H1 (cell line): Measurements from ENCODE around the gene TENT4A. TPM values are rescaled to one million over a fixed set of nuclear protein-coding genes. Genes with fewer than 3 reads are reported as not detected.

ENCODE experiments used
- CTCF ChIA-PET: fragments of 300-600 bp; sonication (Branson Sonifier 250); formaldehyde crosslinking; loops from one replicate; lab custom pipeline; 2021; ENCODE audit not compliant: partially characterized antibody; lab: Charles Lee
- POLR2A ChIA-PET: fragments of 300-600 bp; sonication (Branson Sonifier 250); formaldehyde crosslinking; loops from one replicate; lab custom pipeline; 2021; ENCODE audit warnings: inconsistent platforms; ENCODE audit not compliant: partially characterized antibody; lab: Charles Lee
- DNase-seq, 2 experiments: peaks; one replicate each; pipeline versions ENCODE4 v3.0.0 to v3.0.0-alpha.2; 2010 to 2022; ENCODE audit warnings: low spot score in 2 of 2, low read depth in 1 of 2, mixed read lengths in 1 of 2
- FAIRE-seq: peaks from 2 replicates; lab custom pipeline; 2011; peaks lifted over from hg19 to GRCh38; lab: Jason Lieb, UNC
- H2AFZ ChIP-seq: 2 replicates; pipeline ENCODE4 v1.8.1; 2012; ENCODE audit warnings: low read length, inconsistent platforms
- H2AK5ac ChIP-seq: 2 replicates; pipeline ENCODE4 v1.6.1; 2013; ENCODE audit warnings: low read depth, low read length
- H2BK120ac ChIP-seq: replicated peaks from 2 replicates; pipeline ENCODE3; 2013; ENCODE audit warnings: low read depth, low read length, inconsistent platforms
- H2BK12ac ChIP-seq: 2 replicates; pipeline ENCODE4 v1.6.1; 2013; ENCODE audit warnings: low read depth, low read length
- H2BK15ac ChIP-seq: 2 replicates; pipeline ENCODE4 v1.6.1; 2013; ENCODE audit warnings: low read length
- H2BK20ac ChIP-seq: 2 replicates; pipeline ENCODE4 v1.6.1; 2013; ENCODE audit warnings: low read length
- H2BK5ac ChIP-seq: 2 replicates; pipeline ENCODE4 v1.6.1; 2013; ENCODE audit warnings: low read depth, low read length
- H3K14ac ChIP-seq: 2 replicates; pipeline ENCODE4 v1.6.1; 2013; ENCODE audit warnings: inconsistent platforms; ENCODE audit not compliant: insufficient read length
- H3K18ac ChIP-seq: 2 replicates; pipeline ENCODE4 v1.6.1; 2013; ENCODE audit warnings: low read length; ENCODE audit errors: extremely low read depth
- H3K23ac ChIP-seq: 2 replicates; pipeline ENCODE4 v1.6.1; 2013; ENCODE audit warnings: inconsistent platforms; ENCODE audit not compliant: insufficient read length
- H3K23me2 ChIP-seq: 2 replicates; pipeline ENCODE4 v1.6.1; 2013; ENCODE audit warnings: low read depth, low read length
- H3K27ac ChIP-seq: 2 replicates; pipeline ENCODE4 v1.6.1; 2011; ENCODE audit warnings: low read depth, low read length, inconsistent platforms
- H3K27me3 ChIP-seq, 4 experiments: replicated peaks in 1 of 4; 1 replicate in 1 of 4; 2 replicates in 3 of 4; pipeline versions ENCODE4 v1.6.1 to v1.8.1; 2011 to 2013; ENCODE audit warnings: low read length in 3 of 4, mild to moderate bottlenecking in 3 of 4, inconsistent platforms in 2 of 4, mixed read lengths in 2 of 4, moderate library complexity in 1 of 4; ENCODE audit not compliant: control insufficient read depth in 3 of 4, insufficient read depth in 3 of 4; ENCODE audit errors: extremely low read depth in 1 of 4
- H3K36me3 ChIP-seq, 4 experiments: 2 replicates each; pipeline versions ENCODE4 v1.6.1 to v1.8.1; 2011 to 2013; ENCODE audit warnings: mild to moderate bottlenecking in 4 of 4, low read length in 3 of 4, moderate library complexity in 2 of 4, control low read depth in 1 of 4, inconsistent platforms in 1 of 4; ENCODE audit not compliant: insufficient read depth in 4 of 4, control insufficient read depth in 2 of 4
- H3K4ac ChIP-seq: replicated peaks from 2 replicates; pipeline ENCODE3; 2013; ENCODE audit warnings: low read length, low read depth, mixed read lengths, inconsistent platforms; ENCODE audit not compliant: insufficient read length
- H3K4me1 ChIP-seq, 4 experiments: replicated peaks in 1 of 4; 1 replicate in 1 of 4; 2 replicates in 3 of 4; pipeline versions ENCODE4 v1.6.1 to v1.8.1; 2011 to 2013; ENCODE audit warnings: low read length in 3 of 4, inconsistent platforms in 2 of 4, mixed read lengths in 1 of 4; ENCODE audit not compliant: insufficient read depth in 4 of 4, control insufficient read depth in 3 of 4
- H3K4me2 ChIP-seq, 2 experiments: 2 replicates each; pipeline versions ENCODE4 v1.6.1 to v1.8.1; 2011 to 2013; ENCODE audit warnings: low read depth in 2 of 2, low read length in 2 of 2, control low read depth in 1 of 2, inconsistent platforms in 1 of 2, mild to moderate bottlenecking in 1 of 2; ENCODE audit not compliant: insufficient read depth in 1 of 2
- H3K4me3 ChIP-seq, 4 experiments: fragments of 200-600, 300-600 bp in 1 of 4; sonication (generic), shearing (Covaris generic), sonication (Bioruptor Twin) in 1 of 4; 2 replicates each; pipeline versions ENCODE4 v1.5.1 to v1.8.1; 2011 to 2016; ENCODE audit warnings: low read length in 4 of 4, low read depth in 3 of 4, control low read depth in 2 of 4, inconsistent platforms in 2 of 4, mild to moderate bottlenecking in 2 of 4, mixed read lengths in 1 of 4, moderate library complexity in 1 of 4; ENCODE audit not compliant: insufficient read depth in 2 of 4; ENCODE audit errors: extremely low read depth in 1 of 4
- H3K56ac ChIP-seq: replicated peaks from 2 replicates; pipeline ENCODE3; 2013; ENCODE audit warnings: low read depth, mild to moderate bottlenecking, mixed read lengths, low read length, inconsistent platforms; ENCODE audit not compliant: insufficient read length
- H3K79me1 ChIP-seq: 2 replicates; pipeline ENCODE4 v1.6.1; 2013; ENCODE audit warnings: low read depth, low read length, control low read depth
- H3K79me2 ChIP-seq, 2 experiments: 2 replicates each; pipeline versions ENCODE4 v1.6.1 to v1.8.1; 2012 to 2013; ENCODE audit warnings: low read length in 2 of 2, mild to moderate bottlenecking in 2 of 2, inconsistent platforms in 1 of 2; ENCODE audit not compliant: insufficient read depth in 2 of 2, control insufficient read depth in 1 of 2
- H3K9ac ChIP-seq, 4 experiments: replicated peaks in 1 of 4; 1 replicate in 1 of 4; 2 replicates in 3 of 4; pipeline versions ENCODE4 v1.6.1 to v1.8.1; 2011 to 2013; ENCODE audit warnings: low read depth in 3 of 4, low read length in 3 of 4, control low read depth in 2 of 4, mild to moderate bottlenecking in 2 of 4, moderate library complexity in 2 of 4, inconsistent platforms in 1 of 4; ENCODE audit errors: extremely low read depth in 1 of 4
- H3K9me3 ChIP-seq, 2 experiments: 2 replicates each; pipeline versions ENCODE4 v1.6.1 to v1.8.1; 2012 to 2013; ENCODE audit warnings: mild to moderate bottlenecking in 2 of 2, moderate library complexity in 2 of 2, control low read depth in 1 of 2, inconsistent platforms in 1 of 2, low read depth in 1 of 2, low read length in 1 of 2, mixed read lengths in 1 of 2; ENCODE audit not compliant: insufficient read depth in 2 of 2
- H4K20me1 ChIP-seq, 2 experiments: replicated peaks in 1 of 2; 2 replicates each; pipeline versions ENCODE3 to v1.8.1; 2011 to 2013; ENCODE audit warnings: inconsistent platforms in 2 of 2, low read length in 2 of 2, mild to moderate bottlenecking in 1 of 2; ENCODE audit not compliant: insufficient read depth in 2 of 2, control insufficient read depth in 1 of 2
- H4K5ac ChIP-seq: 2 replicates; pipeline ENCODE4 v1.6.1; 2013; ENCODE audit warnings: low read length, low read depth, mixed read lengths, inconsistent platforms; ENCODE audit not compliant: insufficient read length
- H4K8ac ChIP-seq: 2 replicates; pipeline ENCODE4 v1.8.0; 2013; ENCODE audit warnings: mild to moderate bottlenecking, moderate library complexity, low read length, inconsistent platforms; ENCODE audit not compliant: insufficient read depth; ENCODE audit errors: extremely low read depth
- H4K91ac ChIP-seq: replicated peaks from 2 replicates; pipeline ENCODE3; 2013; ENCODE audit warnings: low read length, mixed read lengths, inconsistent platforms; ENCODE audit not compliant: insufficient read length
- BCL11A ChIP-seq, 2 experiments: IDR thresholded peaks; one replicate each; pipeline ENCODE4 v1.6.1; 2011; ENCODE audit warnings: low read depth in 2 of 2, low read length in 2 of 2, mild to moderate bottlenecking in 2 of 2
- CHD1 ChIP-seq: IDR thresholded peaks from 2 replicates; pipeline ENCODE4 v1.6.1; 2012; ENCODE audit warnings: low read depth, low read length, improper control_type of control experiment
- EGR1 ChIP-seq: IDR thresholded peaks from 2 replicates; pipeline ENCODE4 v1.6.1; 2011; ENCODE audit warnings: low read depth, low read length, borderline replicate concordance
- MAX ChIP-seq: IDR thresholded peaks from 2 replicates; pipeline ENCODE4 v1.6.1; 2012; ENCODE audit warnings: inconsistent platforms
- PHF8 ChIP-seq: fragments of 200-600 bp; sonication (generic); conservative IDR thresholded peaks from 2 replicates; pipeline ENCODE4 v1.7.1; 2012; ENCODE audit warnings: low read depth, mild to moderate bottlenecking, inconsistent platforms, low read length, moderate library complexity
- POLR2A ChIP-seq, 2 experiments: IDR thresholded peaks; 1 replicate in 1 of 2; 2 replicates in 1 of 2; pipeline ENCODE4 v1.6.1; 2011; ENCODE audit warnings: low read depth in 2 of 2, low read length in 2 of 2, mild to moderate bottlenecking in 2 of 2; ENCODE audit errors: control extremely low read depth in 1 of 2
- POLR2AphosphoS5 ChIP-seq: IDR thresholded peaks from 2 replicates; pipeline ENCODE4 v1.6.1; 2011; ENCODE audit warnings: low read depth, low read length
- RAD21 ChIP-seq, 2 experiments: IDR thresholded peaks in 1 of 2; conservative IDR thresholded peaks in 1 of 2; 2 replicates each; pipeline ENCODE4 v1.6.1; 2011; ENCODE audit warnings: low read depth in 2 of 2, low read length in 2 of 2, improper control_type of control experiment in 1 of 2, inconsistent platforms in 1 of 2, mild to moderate bottlenecking in 1 of 2, moderate library complexity in 1 of 2
- SIN3A ChIP-seq, 2 experiments: IDR thresholded peaks in 1 of 2; conservative IDR thresholded peaks in 1 of 2; 2 replicates each; pipeline ENCODE4 v1.6.1; 2011 to 2012; ENCODE audit warnings: low read length in 2 of 2, improper control_type of control experiment in 1 of 2, low read depth in 1 of 2, mild to moderate bottlenecking in 1 of 2
- SIRT6 ChIP-seq: IDR thresholded peaks from one replicate; pipeline ENCODE4 v1.7.1; 2012; ENCODE audit warnings: low read length, inconsistent platforms
- SIX5 ChIP-seq: IDR thresholded peaks from 2 replicates; pipeline ENCODE4 v1.6.1; 2011; ENCODE audit warnings: mild to moderate bottlenecking, low read depth, low read length
- TAF7 ChIP-seq: optimal IDR thresholded peaks from 2 replicates; pipeline ENCODE3; 2011; ENCODE audit warnings: low read depth, mild to moderate bottlenecking, inconsistent platforms, low read length, moderate library complexity, borderline replicate concordance
- TBP ChIP-seq: IDR thresholded peaks from 2 replicates; pipeline ENCODE4 v1.6.1; 2011; ENCODE audit warnings: low read depth, low read length, improper control_type of control experiment
- TEAD4 ChIP-seq: IDR thresholded peaks from 2 replicates; pipeline ENCODE4 v1.6.1; 2012; ENCODE audit warnings: low read depth, low read length, inconsistent platforms, mixed read lengths
- WGBS, 2 experiments: shearing (Covaris generic) in 1 of 2; methylation state at CpG; one replicate each; pipeline versions ENCODE4 v1.1.6 to v1.1.7; 2013 to 2015; ENCODE audit warnings: low lambda C conversion rate in 2 of 2, mixed read lengths in 2 of 2, inconsistent platforms in 1 of 2, low coverage in 1 of 2, missing lambda C conversion rate in 1 of 2; ENCODE audit not compliant: insufficient replicate concordance in 2 of 2, insufficient coverage in 1 of 2, insufficient read length in 1 of 2; ENCODE audit errors: extremely low coverage in 1 of 2, missing lambda C conversion rate in 1 of 2; 5-methylcytosine and 5-hydroxymethylcytosine counted together
- polyA plus RNA-seq, 7 experiments: library from polyadenylated mRNA; depleted of rRNA in 3 of 7; stranded (reverse) in 5 of 7; unstranded in 2 of 7; fragments of >200 nt in 5 of 7; fragments of 200-250 nt in 2 of 7; gene quantifications; 1 replicate in 5 of 7; 2 replicates in 1 of 7; 4 replicates in 1 of 7; pipeline versions ENCODE4 v1.2.1 to v1.2.3, GENCODE V29; 2011 to 2013; ENCODE audit warnings: missing spikeins in 2 of 7, mixed read lengths in 2 of 7
- total RNA-seq: library from RNA; stranded (reverse); fragmentation: NEBNext Ultra II Directional; extraction: Animal tissue kit (Norgen Biotek cat#: 25700); gene quantifications from 2 replicates; pipeline ENCODE4 v1.2.1, GENCODE V29; 2021

The TENT4A gene
- total and polyA plus RNA-seq, 2 of the 8 experiments (the other 6 are each of a cell fraction or from before 2014, with no cell fraction given), result 8.9 to 25.1 TPM

DNA sequence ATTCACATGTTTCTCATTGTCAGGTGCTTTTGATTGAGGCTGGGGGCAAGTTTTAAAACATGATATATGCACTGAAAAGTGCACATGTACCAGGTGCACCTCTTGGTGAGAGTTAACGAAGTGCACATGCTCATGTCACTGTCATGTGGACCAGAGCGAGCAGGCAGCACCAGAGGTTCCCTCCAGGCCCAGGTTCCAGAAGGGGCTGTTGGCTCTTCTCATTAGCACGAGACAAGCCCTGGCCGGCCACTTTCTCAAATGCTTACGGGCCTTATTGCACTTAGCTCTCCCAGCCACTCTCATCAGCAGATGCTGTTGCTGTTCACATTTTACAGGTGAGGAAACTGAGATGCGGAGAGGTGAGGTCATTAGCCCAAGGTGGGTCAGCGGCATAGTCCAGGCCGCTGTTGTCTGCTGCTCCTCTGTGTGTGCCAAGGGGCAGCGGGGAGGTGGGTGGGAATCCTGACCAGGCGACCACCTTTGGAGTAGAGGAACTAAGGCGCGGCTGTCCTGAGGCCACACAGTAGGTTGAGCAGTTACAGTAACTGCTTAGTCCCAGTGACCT is 27.4 kb downstream of the TENT4A start:
- Histone ChIP-seq H4K91ac (no peak overlapping the region), H4K20me1 (peaks cover 3 to 23% of the 10 kb centered on the region in 2 experiments), H3K18ac (no peak overlapping the region), H3K4me2 (no peak overlapping the region), H3K4ac (no peak overlapping the region), H4K5ac (no peak overlapping the region), H3K36me3 (peaks cover 0 to 15% (median 9%) of the 10 kb centered on the region in 4 experiments), H3K56ac (no peak overlapping the region), H4K8ac (no peak overlapping the region), H2BK20ac (no peak overlapping the region), H3K23ac (no peak overlapping the region), H3K4me3 (no peak overlapping the region), H3K4me1 (no peaks in the 10 kb centered on the region; a peak in 2 of 7 replicates), H3K79me1 (peaks cover 5% of the 10 kb centered on the region; the same call in 1 of the 2 replicates), H3K79me2 (peaks cover 0 to 12% of the 10 kb centered on the region in 2 experiments; a peak in 1 of 4 replicates), H3K9me3 (no peaks in the 10 kb centered on the region), H2BK15ac (no peak overlapping the region), H3K23me2 (no peaks in the 10 kb centered on the region; the same call in 1 of the 2 replicates), H2AK5ac (no peak overlapping the region), H2BK12ac (no peak overlapping the region), H3K14ac (no peak overlapping the region), H2BK120ac (no peak overlapping the region), H3K9ac (no peak overlapping the region), H3K27ac (no peak overlapping the region), H3K27me3 (no peaks in the 10 kb centered on the region), H2AFZ (no peak overlapping the region), H2BK5ac (no peak overlapping the region)
- FAIRE-seq (no peak), DNase-seq (no peak)
- ChIA-PET CTCF (interaction anchor here (0.8 to 1.1 kb wide), 2 partner anchors 40 to 114 kb away, joined by 3 read pairs; no protein-coding TSS in a partner anchor), POLR2A (interaction anchor here (1.0 kb wide), 1 partner anchor 107 kb away, joined by 4 read pairs; the partner anchor contains the start of gene SRD5A1)
- WGBS, 2 experiments, result 88% methylated on average over 12 of the region's 12 CpGs; no CpG with 5 or more reads in 1 of the 2 experiments
- TF ChIP-seq RAD21 (IDR thresholded peaks at IDR 0.05 in 1 of 2, conservative IDR thresholded peaks at IDR 0.05 in 1 of 2; ENCODE audit: low read depth in 2 of 2, low read length in 2 of 2), result no peak
- no peak for TF ChIP-seq SIX5
- no peak for TF ChIP-seq TAF7
- TF ChIP-seq POLR2A (IDR thresholded peaks at IDR 0.05; ENCODE audit: control extremely low read depth in 1 of 2, low read depth in 2 of 2, low read length in 2 of 2), result no peak
- TF ChIP-seq CHD1, result no peak
- no peak for TF ChIP-seq POLR2AphosphoS5
- no peak for TF ChIP-seq SIN3A (conservative IDR thresholded peaks at IDR 0.05 in 1 of 2, IDR thresholded peaks at IDR 0.05 in 1 of 2; ENCODE audit: low read depth in 1 of 2, low read length in 2 of 2)
- TF ChIP-seq BCL11A (IDR thresholded peaks at IDR 0.05; ENCODE audit: low read depth in 2 of 2, low read length in 2 of 2), result no peak
- TF ChIP-seq MAX, result no peak
- TF ChIP-seq TEAD4, result no peak
- no peak for TF ChIP-seq SIRT6
- no peak for TF ChIP-seq PHF8
- no peak for TF ChIP-seq EGR1
- TF ChIP-seq TBP, result no peak
